Fibroblast of lung (primary cell): Measurements from ENCODE around the gene ITSN1.

Experiments
- CTCF ChIP-seq, 2 donors: IDR thresholded peaks in 1 of 2; conservative IDR thresholded peaks in 1 of 2; 1 replicate in 1 of 2; 2 replicates in 1 of 2; pipeline ENCODE4 v1.5.1; 2011 to 2012; ENCODE audit warnings: low read length in 2 of 2, control low read depth in 1 of 2, inconsistent platforms in 1 of 2, low read depth in 1 of 2, mild to moderate bottlenecking in 1 of 2
- EZH2 ChIP-seq: IDR thresholded peaks from 2 replicates; pipeline ENCODE4 v1.5.1; 2012; ENCODE audit warnings: low read length, control low read depth, mild to moderate bottlenecking; ENCODE audit errors: missing control alignments

GRCh38 chr21:33770542-33770941 is 128.2 kb downstream of the ITSN1 start:
- no peak for TF ChIP-seq CTCF (conservative IDR thresholded peaks at IDR 0.05 in 1 of 2, IDR thresholded peaks at IDR 0.05 in 1 of 2; ENCODE audit: low read depth in 1 of 2, low read length in 2 of 2)
- TF ChIP-seq EZH2, result no peak
